HCT116 (cell line): ENCODE data around the gene MXI1. TPM values are rescaled to one million over a fixed set of nuclear protein-coding genes. Genes with fewer than 3 reads are reported as not detected.

Experiments used
- ATAC-seq: fragments of 200-7000 bp; cut with Tn5 transposase; 2 replicates; pipeline ENCODE4 v1.9.1; 2020; ENCODE audit warnings: mild to moderate bottlenecking, moderate library complexity
- BruUV-seq: library from RNA; stranded (reverse); fragments of 400-500 nt; replicated peaks from 2 replicates; lab custom pipeline; 2021; lab: Mats Ljungman, UMichigan
- CTCF ChIA-PET: fragments of 300-600 bp; sonication (Branson Sonifier 250); formaldehyde crosslinking; loops from one replicate; lab custom pipeline; 2021; ENCODE audit warnings: antibody characterized with exemption; lab: Charles Lee
- POLR2A ChIA-PET: fragments of 300-600, 350-600 bp; sonication (Branson Sonifier 250); formaldehyde crosslinking; loops from one replicate; lab custom pipeline; 2021; ENCODE audit warnings: antibody characterized with exemption; lab: Charles Lee
- RAD21 ChIA-PET, 2 experiments: fragments of 300-600 bp; sonication (Branson Sonifier 250); formaldehyde crosslinking; loops; one replicate each; lab custom pipeline; 2023; ENCODE audit warnings: low total read pairs in 2 of 2; ENCODE audit not compliant: uncharacterized antibody in 2 of 2, unreplicated experiment in 2 of 2, low non-redundant PET in 1 of 2; lab: Charles Lee
- DNase-seq: peaks from one replicate; pipeline ENCODE4 v3.0.0-alpha.2; 2010; ENCODE audit warnings: low read depth, low spot score
- H2AFZ ChIP-seq: fragments of 200-600 bp; shearing (Covaris generic), sonication (generic); 2 replicates; pipeline ENCODE4 v1.6.1; 2017; ENCODE audit warnings: low read depth, mixed run types, mixed read lengths, antibody characterized with exemption, low read length; ENCODE audit not compliant: poor library complexity, severe bottlenecking
- H3K27ac ChIP-seq: 2 replicates; pipeline ENCODE4 v1.5.1; 2012; ENCODE audit warnings: low read depth, low read length
- H3K27me3 ChIP-seq: fragments of 200-600 bp; sonication (generic); 2 replicates; pipeline ENCODE4 v1.6.1; 2016; ENCODE audit warnings: mixed run types, low read length, mixed read lengths; ENCODE audit not compliant: insufficient read depth
- H3K36me3 ChIP-seq, 2 experiments: fragments of 200-500 bp in 1 of 2; fragments of 200-600 bp in 1 of 2; sonication (Bioruptor generic) in 1 of 2; sonication (generic) in 1 of 2; 2 replicates each; pipeline versions ENCODE4 v1.5.1 to v1.6.1; 2014 to 2016; ENCODE audit warnings: low read length in 2 of 2, inconsistent platforms in 1 of 2, mixed read lengths in 1 of 2, mixed run types in 1 of 2; ENCODE audit not compliant: insufficient read depth in 2 of 2, control insufficient read depth in 1 of 2
- H3K4me1 ChIP-seq, 2 experiments: fragments of 200-600 bp in 1 of 2; sonication (generic) in 1 of 2; 2 replicates each; pipeline versions ENCODE4 v1.5.1 to v1.6.1; 2012 to 2017; ENCODE audit warnings: low read length in 2 of 2, inconsistent platforms in 1 of 2, mild to moderate bottlenecking in 1 of 2, mixed read lengths in 1 of 2, mixed run types in 1 of 2, moderate library complexity in 1 of 2; ENCODE audit not compliant: insufficient read depth in 2 of 2, control insufficient read depth in 1 of 2
- H3K4me2 ChIP-seq: fragments of 200-600 bp; sonication (generic); 2 replicates; pipeline ENCODE4 v1.6.1; 2017; ENCODE audit warnings: mixed run types, low read length, mixed read lengths
- H3K4me3 ChIP-seq, 2 experiments: fragments of 200-600 bp in 1 of 2; sonication (generic) in 1 of 2; replicated peaks in 1 of 2; 2 replicates each; pipeline ENCODE4 v1.5.1; 2011 to 2016; ENCODE audit warnings: low read length in 2 of 2, control low read depth in 1 of 2, low read depth in 1 of 2, mild to moderate bottlenecking in 1 of 2, mixed read lengths in 1 of 2, mixed run types in 1 of 2
- H3K79me2 ChIP-seq: fragments of 200-600 bp; sonication (generic); 2 replicates; pipeline ENCODE4 v1.6.1; 2017; ENCODE audit warnings: mild to moderate bottlenecking, mixed run types, low read length, moderate library complexity, mixed read lengths; ENCODE audit not compliant: insufficient read depth
- H3K9ac ChIP-seq: fragments of 200-600 bp; sonication (generic); 2 replicates; pipeline ENCODE4 v1.6.1; 2016; ENCODE audit warnings: low read length, mixed read lengths
- H3K9me2 ChIP-seq: fragments of 200-600 bp; sonication (generic), shearing (Covaris generic); 2 replicates; pipeline ENCODE4 v1.6.1; 2017; ENCODE audit warnings: mixed run types, mild to moderate bottlenecking, moderate library complexity; ENCODE audit not compliant: insufficient read depth
- H3K9me3 ChIP-seq, 2 experiments: fragments of 200-500 bp in 1 of 2; fragments of 200-600 bp in 1 of 2; sonication (Bioruptor generic) in 1 of 2; sonication (generic) in 1 of 2; 2 replicates each; pipeline ENCODE4 v1.6.1; 2014 to 2017; ENCODE audit warnings: low read length in 2 of 2, mixed read lengths in 2 of 2, inconsistent platforms in 1 of 2, low read depth in 1 of 2, mild to moderate bottlenecking in 1 of 2, mixed run types in 1 of 2, moderate library complexity in 1 of 2; ENCODE audit not compliant: control insufficient read depth in 1 of 2, insufficient read depth in 1 of 2
- H4K20me1 ChIP-seq: fragments of 200-600 bp; sonication (generic), shearing (Covaris generic); 2 replicates; pipeline ENCODE4 v1.6.1; 2017; ENCODE audit warnings: mixed run types, mild to moderate bottlenecking, moderate library complexity; ENCODE audit not compliant: insufficient read depth
- CBX3 ChIP-seq: IDR thresholded peaks from 2 replicates; pipeline ENCODE4 v1.6.1; 2012; ENCODE audit warnings: low read depth
- CEBPB ChIP-seq: IDR thresholded peaks from 2 replicates; pipeline ENCODE4 v1.6.1; 2012; ENCODE audit warnings: low read depth
- EZH2phosphoT487 ChIP-seq: fragments of 200-600 bp; IDR thresholded peaks from 2 replicates; pipeline ENCODE4 v1.6.1; 2018; ENCODE audit warnings: antibody characterized with exemption, borderline replicate concordance
- REST ChIP-seq: IDR thresholded peaks from 2 replicates; pipeline ENCODE4 v1.6.1; 2012; ENCODE audit warnings: low read depth
- TCF7L2 ChIP-seq: IDR thresholded peaks from 2 replicates; pipeline ENCODE4 v1.7.0; 2011; ENCODE audit warnings: borderline replicate concordance, inconsistent platforms; ENCODE audit not compliant: insufficient read depth, insufficient read length; ENCODE audit errors: extremely low read depth
- ZBTB33 ChIP-seq: IDR thresholded peaks from 2 replicates; pipeline ENCODE4 v1.6.1; 2011; ENCODE audit warnings: mild to moderate bottlenecking, low read length, moderate library complexity; ENCODE audit not compliant: insufficient replicate concordance; ENCODE audit errors: extremely low read depth
- ZFX ChIP-seq: fragments of 450-650 bp; IDR thresholded peaks from 2 replicates; pipeline ENCODE4 v1.6.1; 2017
- ZNF274 ChIP-seq: fragments of 200-500 bp; sonication (Bioruptor generic); IDR thresholded peaks from 2 replicates; pipeline ENCODE4 v1.6.1; 2014; ENCODE audit warnings: mild to moderate bottlenecking, low read depth, low read length, inconsistent platforms
- intact Hi-C: fragments of 100-400 bp; cut with micrococcal nuclease; formaldehyde crosslinking; loops from 2 replicates; pipeline ENCODE4 v1.10.0; 2022
- total RNA-seq: library from RNA; stranded (reverse); gene quantifications from one replicate; pipeline ENCODE4 v1.2.1, GENCODE V29; 2021; ENCODE audit not compliant: unreplicated experiment

Gene MXI1
- total RNA-seq, 1 experiment from 2014 or later: 57.0 TPM

GRCh38 chr10:110215286-110216170 is 8.1 kb downstream of the MXI1 start:
- H3K4me2 ChIP-seq: no peak overlapping the region
- no peaks in the 10 kb centered on the region for H3K27me3 ChIP-seq
- no peak overlapping the region for H3K27ac ChIP-seq
- RAD21 ChIA-PET: no interaction called here
- intact Hi-C loops: no loop called here
- no peak overlapping the region for H3K9ac ChIP-seq
- BruUV-seq: no TSS peak
- DNase-seq: no peak
- H2AFZ ChIP-seq: no peak overlapping the region
- H3K4me3 ChIP-seq: no peak overlapping the region
- TF ChIP-seq EZH2phosphoT487: no peak
- TF ChIP-seq ZFX: no peak
- no peak for TF ChIP-seq ZNF274
- no peak for TF ChIP-seq CBX3
- no peak for TF ChIP-seq ZBTB33
- no peak for TF ChIP-seq REST
- no peak for TF ChIP-seq CEBPB
- TF ChIP-seq TCF7L2: no peak
- no peaks in the 10 kb centered on the region for H3K36me3 ChIP-seq
- CTCF ChIA-PET: interaction anchor here (0.9 kb wide), 1 partner anchor 9 kb away, joined by 5 read pairs; no protein-coding TSS in a partner anchor
- H3K4me1 ChIP-seq: peaks cover 8 to 22% of the 10 kb centered on the region in 2 experiments
- POLR2A ChIA-PET: no interaction called here
- no peaks in the 10 kb centered on the region for H3K9me2 ChIP-seq
- H3K9me3 ChIP-seq: no peaks in the 10 kb centered on the region
- no peaks in the 10 kb centered on the region for H3K79me2 ChIP-seq
- no peak for ATAC-seq
- H4K20me1 ChIP-seq: no peaks in the 10 kb centered on the region
